GM21526 (cell line): ENCODE data around the gene NFATC4.

Source experiments
- ATAC-seq: cut with Tn5 transposase; IDR thresholded peaks from one replicate; pipeline ENCODE4 v1.9.1; 2021; ENCODE audit warnings: moderate library complexity; ENCODE audit not compliant: unreplicated experiment, low FRiP score

The NFATC4 gene

GRCh38 chr14:24426150-24426911 lies 58.3 kb downstream of the NFATC4 start:
- no peak for ATAC-seq

GRCh38 chr14:24426912-24427536 lies 59.0 kb downstream of the NFATC4 start:
- ATAC-seq = no peak

GRCh38 chr14:24427537-24428508 lies 59.8 kb downstream of the NFATC4 start:
- no peak for ATAC-seq

GRCh38 chr14:24428628-24429394 lies 60.8 kb downstream of the NFATC4 start:
- no peak for ATAC-seq
